ENCODE data around the gene TANK. TPM values are rescaled to one million over a fixed set of nuclear protein-coding genes. Genes with fewer than 3 reads are reported as not detected.

TANK gene
- total and polyA plus RNA-seq, 2 of the 8 experiments (the other 6 are each of a cell fraction or from before 2014, with no cell fraction given), result 7.0 to 26.1 TPM

DNA sequence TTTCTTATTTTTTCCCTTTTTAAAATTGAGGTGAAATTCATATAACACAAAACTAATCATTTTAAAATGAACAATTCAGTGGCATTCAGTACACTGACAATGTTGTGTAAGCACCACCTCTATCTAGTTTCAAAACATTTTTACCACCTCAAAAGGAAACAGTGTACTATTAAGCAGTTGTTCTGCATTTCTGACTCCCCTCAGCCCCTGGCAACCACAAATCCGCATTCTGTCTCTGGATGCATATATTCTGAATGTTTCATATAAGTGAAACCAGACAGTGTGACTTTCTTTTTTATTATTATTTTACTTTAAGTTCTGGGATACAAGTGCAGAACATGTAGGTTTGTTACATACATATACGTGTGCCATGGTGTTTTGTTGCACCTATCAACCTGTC is 19.2 kb upstream of the TANK start (continued):
- TF ChIP-seq HDAC6 (IDR thresholded peaks at IDR 0.05; ENCODE audit: low read depth, low read length), result no peak
- TF ChIP-seq RXRA (IDR thresholded peaks at IDR 0.05; ENCODE audit: insufficient read depth, low read depth, low read length), result no peak
- no peak for TF ChIP-seq RFX5 (IDR thresholded peaks at IDR 0.05; ENCODE audit: borderline replicate concordance, low read depth, low read length)

Data from H1 (cell line).